GM19395 (cell line): ENCODE data around the gene ENTPD8.

Source experiments
- ATAC-seq: cut with Tn5 transposase; IDR thresholded peaks from one replicate; pipeline ENCODE4 v1.9.1; 2021; ENCODE audit warnings: mild to moderate bottlenecking, moderate library complexity; ENCODE audit not compliant: unreplicated experiment

ENTPD8 gene, protein sequence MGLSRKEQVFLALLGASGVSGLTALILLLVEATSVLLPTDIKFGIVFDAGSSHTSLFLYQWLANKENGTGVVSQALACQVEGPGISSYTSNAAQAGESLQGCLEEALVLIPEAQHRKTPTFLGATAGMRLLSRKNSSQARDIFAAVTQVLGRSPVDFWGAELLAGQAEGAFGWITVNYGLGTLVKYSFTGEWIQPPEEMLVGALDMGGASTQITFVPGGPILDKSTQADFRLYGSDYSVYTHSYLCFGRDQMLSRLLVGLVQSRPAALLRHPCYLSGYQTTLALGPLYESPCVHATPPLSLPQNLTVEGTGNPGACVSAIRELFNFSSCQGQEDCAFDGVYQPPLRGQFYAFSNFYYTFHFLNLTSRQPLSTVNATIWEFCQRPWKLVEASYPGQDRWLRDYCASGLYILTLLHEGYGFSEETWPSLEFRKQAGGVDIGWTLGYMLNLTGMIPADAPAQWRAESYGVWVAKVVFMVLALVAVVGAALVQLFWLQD

DNA sequence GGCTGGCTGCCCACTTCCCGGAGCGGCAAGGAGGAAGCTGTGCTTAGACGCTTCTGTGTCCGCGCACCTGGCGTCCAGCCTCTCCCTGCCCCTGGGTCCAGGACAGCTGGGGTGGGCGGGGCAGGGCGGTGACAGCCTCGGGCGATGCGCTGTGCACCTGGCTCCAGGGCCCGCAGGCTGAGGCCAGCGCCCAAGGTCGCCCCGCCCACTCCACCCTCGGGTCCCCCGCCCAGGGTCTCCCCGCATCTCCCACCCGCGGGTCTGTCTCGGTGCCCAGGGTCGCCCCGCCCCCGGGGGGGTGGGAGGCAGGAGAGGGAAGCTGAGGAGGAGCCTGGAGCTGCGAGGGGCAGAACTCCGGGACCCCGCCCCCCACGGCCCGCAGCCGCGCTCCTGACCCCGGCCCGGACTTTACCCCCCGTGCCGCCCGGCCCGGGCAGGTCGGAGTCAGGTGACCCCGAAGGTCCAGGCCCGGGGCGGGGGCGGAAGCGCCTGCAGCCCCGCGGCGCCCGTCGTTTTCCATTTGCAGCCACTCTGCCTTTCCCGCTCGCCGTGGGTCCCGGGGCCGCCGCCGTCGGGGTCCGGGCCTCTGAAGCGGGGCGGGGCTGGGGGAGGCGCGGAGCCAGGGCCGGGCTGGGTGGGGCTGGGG, at the start of gene ENTPD8:
ENTPD8 (minus strand) TSS at position 69 of the 646 bp plus-strand sequence. CDS start 3,072 bp downstream, outside the sequence.
- no peak for ATAC-seq

DNA sequence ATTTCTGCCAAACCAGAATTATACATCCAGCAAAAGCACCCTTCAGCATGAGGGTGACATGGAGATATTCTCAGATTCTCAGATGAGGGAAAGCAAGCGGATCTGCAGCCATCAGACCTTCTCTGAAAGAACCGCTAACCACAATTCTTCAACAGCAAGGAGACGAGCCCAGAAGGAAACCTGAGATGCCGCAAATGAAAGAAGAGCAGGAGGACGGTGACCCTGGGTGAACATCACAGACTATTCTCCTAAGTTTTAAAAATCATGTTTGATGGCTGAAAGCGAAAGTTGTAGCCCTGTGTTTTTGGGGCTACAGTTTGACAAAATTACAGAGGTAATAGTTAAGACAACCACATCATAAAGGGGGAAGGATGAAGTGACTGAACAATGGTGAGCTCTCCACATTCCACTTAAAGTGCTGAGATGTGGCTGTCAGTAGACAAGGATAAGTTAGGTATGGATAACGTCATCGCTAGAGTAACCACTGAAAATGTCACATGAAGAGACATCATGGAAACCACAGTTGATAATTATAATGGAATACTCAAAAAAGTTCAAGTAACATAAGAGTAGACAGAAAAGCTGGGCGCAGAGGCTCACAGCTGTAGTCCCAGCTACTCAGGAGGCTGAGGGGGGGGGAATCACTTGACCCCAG, 49.5 kb upstream of the ENTPD8 start:
- ATAC-seq = no peak

DNA sequence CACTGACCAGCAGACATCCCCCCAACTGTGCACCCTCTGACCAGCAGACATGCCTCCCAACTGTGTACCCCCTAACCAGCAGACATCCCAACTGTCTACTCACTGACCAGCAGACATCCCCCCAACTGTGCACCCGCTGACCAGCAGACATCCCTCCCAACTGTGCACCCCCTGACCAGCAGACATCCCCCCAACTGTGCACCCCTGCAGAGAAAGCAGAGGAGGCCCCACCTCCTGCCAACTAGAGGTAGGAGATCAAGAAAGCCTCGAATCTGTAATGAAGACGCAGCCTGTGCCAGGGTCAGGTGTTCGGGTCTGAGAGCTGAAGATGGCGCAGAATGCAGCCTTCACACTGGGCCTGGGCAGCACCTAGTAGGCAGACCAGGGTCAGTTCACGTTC, 47.7 kb upstream of the ENTPD8 start:
- no peak for ATAC-seq

DNA sequence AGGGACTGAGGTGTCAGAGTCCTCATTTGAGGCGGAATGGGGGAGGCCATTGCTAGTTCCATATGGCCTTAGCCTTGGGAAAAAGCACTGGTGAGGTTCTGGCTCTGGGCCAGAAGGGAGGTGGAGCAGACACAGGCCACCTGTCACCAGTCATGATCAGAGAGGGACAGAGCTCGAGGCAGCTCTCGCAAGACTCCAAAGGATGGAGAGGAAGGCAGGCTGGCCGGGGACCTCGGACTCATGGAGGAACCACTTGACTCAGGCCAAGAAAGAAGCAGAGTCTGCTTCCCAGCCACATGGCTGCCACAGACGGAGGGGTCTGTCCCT, 47.1 kb upstream of the ENTPD8 start:
- no peak for ATAC-seq

DNA sequence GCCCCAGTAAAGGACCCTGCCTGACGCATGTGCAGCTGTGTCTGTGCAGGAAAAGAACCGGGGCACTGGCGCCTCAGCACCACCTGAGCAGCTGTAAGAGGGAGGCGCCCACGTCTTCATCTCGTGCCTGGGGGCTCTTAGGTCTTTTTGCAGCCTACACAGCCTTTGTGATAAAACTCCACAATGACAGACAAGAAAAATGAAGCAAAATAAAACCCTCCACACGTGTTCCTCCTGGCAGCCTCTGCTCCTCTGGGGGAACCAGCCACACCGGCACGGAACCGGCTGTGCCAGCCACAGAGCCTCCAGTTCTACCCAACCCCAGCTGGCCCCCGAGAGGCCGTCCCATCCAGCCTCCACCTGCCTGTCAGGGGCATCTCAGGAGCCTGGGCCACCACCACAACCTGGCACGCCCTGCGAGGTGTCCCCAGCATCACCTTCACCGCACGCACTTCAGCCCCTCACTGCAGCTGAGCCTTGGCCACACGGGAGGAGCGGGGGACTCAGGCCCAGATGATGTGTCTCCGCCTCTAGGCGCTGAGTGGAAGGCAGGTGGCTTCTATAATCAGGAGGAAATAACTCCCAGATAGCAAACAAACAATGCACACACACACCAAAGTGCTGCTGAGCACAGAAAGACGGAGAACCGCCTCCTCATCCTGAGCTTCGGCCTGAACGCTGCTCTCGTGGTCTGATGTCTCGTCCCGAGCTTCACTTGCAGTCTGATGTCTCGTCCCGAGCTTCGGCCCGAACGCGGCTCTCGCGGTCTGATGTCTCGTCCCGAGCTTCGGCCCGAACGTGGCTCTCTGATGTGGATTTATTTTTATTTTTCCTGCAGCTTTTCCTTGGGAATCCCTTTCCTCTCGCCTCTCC, 46.5 kb upstream of the ENTPD8 start:
- no peak for ATAC-seq

DNA sequence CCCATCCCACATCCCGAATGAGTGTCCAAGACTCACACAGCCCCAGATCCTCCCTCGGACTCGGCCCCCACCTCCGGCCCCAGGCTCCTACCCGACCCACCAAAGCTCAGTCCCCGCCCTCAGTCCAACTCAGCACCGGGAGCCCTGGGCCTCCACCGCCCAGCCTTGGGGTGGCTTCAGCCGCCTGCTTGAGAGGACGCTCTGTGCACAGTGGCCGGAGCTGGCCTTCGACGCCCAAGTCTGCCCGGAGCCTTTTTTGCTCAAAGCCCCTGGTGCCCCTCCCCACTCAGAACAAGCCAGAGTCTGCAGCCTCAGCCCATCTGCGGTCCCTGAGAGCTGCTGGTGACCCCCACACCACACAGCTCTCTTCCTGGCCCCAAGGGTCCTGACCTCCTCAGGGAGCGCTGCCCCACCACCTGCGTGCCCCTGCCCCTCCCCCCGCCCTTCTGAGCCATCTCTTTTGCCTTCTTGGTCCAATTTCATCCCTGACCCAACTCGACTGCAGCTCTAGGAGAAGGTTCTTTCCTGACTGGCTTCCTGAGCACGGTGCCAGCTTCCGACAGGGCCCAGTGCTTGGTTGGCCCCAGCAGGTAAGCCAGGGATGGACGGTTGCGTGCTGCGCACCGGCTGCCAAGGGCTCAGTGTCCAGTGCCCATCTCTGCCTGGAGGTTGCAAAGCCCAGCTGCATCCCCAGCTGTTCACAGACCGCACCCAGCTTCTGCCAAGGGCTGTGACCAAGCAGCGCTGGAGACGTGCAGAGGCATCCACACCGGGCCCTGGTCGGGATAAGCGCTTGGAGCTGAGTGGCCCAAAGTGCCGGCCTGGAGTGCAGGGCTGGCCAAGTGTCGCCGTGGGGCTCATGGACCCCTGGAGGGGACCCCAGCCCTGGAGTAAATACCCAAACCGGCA, 45.6 kb upstream of the ENTPD8 start:
- no peak for ATAC-seq

DNA sequence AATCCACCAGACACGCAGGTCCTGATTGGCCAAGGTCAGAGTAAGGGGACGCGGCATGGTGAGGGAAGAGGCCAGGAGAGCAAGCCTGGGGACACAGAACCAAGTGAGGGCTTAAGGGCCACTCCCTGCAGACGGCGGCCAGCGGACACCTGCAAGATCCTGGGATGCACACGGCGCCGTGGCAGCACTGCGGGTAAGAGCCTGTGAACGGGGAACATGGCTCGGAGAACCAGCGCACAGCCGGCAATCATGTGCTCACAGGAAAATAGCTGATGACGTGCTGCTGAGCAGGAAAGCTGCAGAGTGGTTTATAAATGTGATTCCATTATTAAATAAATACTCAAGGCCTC, 45.0 kb upstream of the ENTPD8 start:
- no peak for ATAC-seq

DNA sequence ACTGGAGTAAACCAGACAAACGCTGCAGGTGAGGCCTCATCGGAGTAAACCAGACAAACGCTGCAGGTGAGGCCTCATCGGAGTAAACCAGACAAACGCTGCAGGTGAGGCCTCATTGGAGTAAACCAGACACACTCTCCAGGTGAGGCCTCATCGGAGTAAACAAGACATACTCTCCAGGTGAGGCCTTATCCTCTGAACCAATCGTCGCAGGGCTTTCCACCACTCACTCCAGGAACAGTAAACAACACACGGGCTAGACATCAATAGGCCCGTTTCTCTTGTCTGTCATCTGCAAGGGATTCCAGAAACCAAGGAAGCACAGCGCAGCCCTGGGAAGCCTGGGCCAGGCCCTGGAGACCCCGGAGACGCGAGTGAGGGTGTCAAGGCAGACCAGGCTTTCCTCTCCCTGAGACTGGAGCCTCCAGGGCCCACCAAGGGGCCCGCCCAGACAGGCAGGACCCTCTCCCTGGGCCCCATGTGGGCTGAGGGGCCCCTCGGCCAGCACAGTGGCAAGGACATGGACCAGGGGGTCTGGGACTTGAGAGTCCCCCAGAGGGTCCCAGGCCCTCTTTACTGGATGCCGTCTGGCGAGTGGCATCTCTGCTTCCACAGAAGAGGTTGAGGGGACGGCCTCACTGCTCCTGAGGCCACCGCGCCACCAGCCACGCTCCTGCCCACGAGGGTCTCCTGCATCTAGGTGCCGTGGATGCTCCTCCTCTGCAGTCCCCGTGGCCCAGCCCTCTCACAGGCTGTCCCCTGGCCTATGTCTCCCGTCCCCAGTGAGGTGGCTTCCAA, 44.4 kb upstream of the ENTPD8 start:
- ATAC-seq = no peak

DNA sequence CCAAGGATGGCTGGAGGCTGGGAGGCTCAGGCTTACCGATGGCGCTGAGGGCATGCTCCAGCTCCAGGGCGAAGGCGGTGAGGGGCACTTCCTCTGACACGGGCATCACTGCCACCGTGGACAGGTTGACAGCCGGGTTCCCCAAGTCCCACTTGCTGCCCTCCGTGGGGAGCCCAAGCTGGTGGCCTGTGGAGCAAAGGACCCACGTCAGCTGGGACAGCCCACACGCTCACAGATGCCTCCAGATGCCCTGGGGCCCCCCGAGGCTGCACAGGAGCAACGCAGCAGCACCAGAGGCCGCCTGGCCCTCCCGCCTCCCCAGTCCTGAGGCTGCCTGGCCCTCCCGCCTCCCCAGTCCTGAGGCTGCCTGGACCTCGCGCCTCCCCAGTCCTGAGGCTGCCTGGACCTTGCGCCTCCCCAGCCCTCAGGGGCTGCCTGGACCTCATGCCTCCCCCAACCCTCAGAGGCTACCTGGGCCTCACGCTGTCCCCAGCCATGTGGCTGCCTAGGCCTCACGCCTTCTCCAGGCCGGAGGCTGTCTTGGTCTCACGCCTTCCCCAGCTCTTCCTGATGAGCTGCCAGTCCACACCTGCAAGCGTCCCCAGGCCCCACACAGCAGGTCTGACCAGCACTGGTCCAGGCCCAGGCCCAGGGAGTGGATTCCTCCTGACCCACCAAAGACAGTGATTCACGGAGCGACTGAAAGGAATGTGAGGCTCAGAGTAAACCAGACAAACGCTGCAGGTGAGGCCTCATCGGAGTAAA, 43.6 kb upstream of the ENTPD8 start:
- ATAC-seq = no peak

DNA sequence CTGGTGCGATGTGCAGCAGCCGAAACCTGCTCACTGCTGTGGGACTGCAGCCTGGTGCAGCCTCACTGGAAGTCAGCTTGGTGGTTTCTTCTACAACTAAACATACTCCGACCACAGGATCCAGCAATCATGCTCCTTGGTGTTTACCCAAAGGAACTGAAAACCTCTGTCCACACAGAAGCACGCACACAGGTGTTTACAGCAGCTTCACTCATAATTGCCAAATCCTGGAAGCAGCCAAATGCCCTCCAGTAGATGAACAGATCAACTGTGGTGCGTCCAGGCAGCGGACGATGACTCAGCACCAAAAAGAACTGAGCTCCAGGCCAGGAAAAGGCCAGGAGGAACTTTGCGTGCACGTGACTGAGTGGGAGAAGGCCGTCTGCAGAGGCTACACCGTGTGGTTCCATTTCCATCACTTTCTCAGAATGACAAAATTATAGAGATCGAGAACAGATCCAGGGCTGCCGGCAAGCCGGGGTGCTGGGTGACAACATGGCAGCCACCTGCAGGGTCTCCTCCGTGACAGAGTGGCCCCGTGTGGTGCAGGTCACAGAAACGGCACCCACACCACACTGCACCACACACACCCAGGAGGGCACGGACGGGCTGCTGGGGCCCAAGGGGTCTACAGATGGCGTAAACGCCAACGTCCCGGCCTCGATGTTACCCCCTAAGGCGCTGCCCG, 41.1 kb upstream of the ENTPD8 start:
- no peak for ATAC-seq

DNA sequence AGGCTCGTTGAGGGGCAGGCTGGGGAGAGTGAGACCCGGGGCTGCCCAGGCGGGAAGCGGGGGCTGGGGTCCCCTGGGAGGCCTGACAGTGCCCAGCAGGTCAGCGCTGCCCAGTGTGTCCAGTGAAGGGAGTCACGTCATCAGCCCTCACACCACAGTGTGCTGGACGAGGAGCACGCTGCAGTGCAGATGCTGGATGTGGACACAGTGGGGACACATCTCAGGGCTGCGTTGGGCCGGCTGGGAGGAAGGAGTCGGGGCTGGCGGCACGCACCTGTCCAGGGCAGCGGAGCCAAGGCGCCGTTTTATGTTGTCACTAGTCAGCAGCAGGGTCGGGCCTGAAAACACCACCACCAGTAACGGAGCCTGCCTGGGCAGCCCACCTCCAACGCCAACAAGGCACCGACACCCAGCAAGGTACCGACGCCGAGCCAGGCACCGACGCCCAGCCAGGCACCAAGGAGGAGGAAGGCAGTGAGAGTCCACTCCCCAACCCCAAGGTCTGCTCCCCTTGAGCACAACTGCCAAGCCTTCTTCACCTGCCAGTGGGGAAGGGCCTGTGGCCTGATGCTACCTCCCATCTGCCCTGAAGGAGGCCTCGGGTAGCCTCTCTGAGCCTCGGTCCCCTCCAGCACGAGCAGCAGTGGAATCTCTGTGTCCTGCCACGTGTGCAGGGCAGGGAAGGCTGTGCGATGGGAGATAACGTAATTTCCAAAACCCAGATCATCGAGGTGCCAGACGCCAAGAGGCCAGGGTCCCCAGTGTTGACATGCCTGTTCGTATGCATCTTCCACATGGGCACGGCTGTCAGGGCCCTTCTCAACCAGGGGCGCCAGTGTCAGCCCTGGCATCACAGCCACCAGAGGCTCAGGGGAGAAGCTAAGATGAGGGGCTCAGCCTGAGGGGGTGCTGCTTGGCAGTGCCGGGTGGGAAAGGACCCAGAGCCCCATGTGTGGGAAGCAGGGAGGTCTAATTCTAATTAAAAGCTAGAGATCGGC, 39.8 kb upstream of the ENTPD8 start:
- no peak for ATAC-seq

DNA sequence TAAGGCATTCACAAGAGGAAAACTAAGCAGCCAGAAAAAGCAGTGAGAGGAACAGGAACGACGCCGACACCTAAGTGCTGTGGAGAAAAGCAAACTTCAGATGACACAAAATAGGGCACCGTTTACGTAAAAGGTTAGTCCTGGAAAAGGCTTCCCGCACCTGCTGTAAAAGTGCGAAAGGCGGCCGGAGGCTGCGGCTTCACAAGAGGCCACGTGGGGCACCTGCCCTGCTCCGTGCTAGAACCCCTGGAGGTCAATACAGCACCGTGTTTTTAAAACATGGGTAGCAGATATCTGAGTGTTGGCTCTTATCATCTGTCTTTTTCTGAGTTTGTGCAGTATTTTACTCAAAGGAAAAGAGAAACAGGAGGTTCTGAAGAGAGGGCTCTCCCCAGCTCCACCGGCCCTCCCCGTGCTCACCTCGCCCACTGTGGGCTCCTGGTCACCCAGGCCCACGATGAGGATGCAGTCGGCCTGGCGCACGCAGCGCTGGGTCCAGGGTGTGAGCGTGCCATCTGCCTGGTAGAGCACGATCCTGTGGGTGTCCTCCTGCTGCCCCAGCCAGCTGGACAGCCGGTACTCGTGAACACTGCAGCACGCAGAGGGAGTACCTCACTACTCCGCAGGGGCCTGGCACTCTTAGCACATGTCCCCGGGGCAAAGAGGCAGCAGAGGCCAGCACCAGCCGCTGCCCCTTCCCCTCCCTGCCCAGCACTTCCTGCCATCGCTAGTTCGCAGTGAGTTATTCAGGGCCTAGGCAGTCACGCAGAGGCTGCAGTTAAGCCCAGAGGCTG, 38.9 kb upstream of the ENTPD8 start:
- ATAC-seq = no peak

DNA sequence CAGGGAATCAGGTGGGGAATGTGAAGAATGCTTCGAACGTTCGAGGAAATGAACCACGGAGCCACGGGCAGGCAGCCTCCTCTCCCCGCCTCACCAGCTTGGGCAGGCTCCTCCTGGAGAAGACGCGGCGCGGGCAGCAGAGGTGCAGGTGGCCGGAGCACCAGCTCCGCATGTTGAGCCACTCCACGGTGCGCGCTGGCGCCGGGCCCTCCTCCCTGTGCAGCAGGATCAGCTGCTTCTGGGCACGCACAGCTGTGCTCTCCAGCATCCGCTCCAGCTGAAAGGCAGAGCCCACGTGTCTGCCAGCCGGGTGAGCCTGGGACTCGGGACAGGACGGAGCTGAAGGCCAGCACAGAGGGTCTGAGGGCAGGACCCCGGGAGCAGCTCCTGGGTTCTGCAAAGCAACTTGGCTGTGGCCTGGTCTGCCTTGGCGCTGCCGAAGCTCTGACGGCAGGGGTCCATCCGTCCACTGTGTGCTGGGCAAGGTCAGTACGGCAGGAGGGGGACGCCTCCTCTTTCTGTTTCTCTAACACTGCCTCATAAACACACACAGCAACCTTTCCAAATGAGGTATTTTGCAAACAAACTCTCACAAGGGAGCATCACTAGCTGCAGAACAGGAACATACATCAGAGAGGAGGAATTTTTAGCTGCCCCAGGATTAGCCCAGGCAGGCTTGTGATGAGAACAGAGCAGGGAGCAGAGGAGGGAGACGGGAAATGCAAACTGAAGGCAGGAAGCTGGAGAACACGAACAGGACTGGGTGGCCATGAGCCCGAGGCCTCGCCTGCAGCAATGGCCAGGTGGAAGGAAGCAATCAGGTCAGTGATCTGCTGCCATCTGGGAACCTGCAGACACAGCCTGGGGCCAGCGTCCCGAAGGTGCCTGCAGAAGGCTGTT, 38.1 kb upstream of the ENTPD8 start:
- no peak for ATAC-seq

DNA sequence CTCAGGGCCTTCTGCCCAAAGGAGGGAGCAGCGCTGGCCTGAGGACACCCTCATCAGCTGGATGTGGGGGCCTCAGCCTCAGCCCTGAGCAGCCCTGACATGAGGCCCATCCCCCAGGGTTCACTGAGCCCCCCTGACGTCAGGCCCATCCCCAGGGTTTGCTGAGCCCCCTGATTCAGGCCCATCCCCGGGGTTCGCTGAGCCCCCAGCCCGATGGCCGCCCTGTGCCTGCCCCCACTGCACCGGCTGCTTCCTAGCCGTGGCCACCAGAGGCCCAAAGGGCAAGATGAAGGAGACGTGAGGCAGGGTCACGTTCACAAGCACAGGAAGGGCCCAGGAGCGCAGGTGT, 37.4 kb upstream of the ENTPD8 start:
- no peak for ATAC-seq
